ENCODE data around the gene MAP3K13.

Gene MAP3K13

GRCh38 chr3:185508335-185508991, 145.5 kb downstream of the MAP3K13 start:
- no peak for DNase-seq (ENCODE audit: low spot score)

GRCh38 chr3:185511711-185512110, 148.8 kb downstream of the MAP3K13 start:
- no peak for DNase-seq (ENCODE audit: low spot score)

GRCh38 chr3:185517387-185518130, 154.6 kb downstream of the MAP3K13 start:
- DNase-seq (ENCODE audit: low spot score) = no peak

GRCh38 chr3:185519021-185519420, 156.1 kb downstream of the MAP3K13 start:
- no peak for DNase-seq (ENCODE audit: low spot score)

- DNase-seq (ENCODE audit: low spot score) = no peak
Observed at GRCh38 chr3:185521349-185522138, 158.6 kb downstream of the MAP3K13 start.

- no peak for DNase-seq (ENCODE audit: low spot score)
Observed at GRCh38 chr3:185526349-185526951, 163.5 kb downstream of the MAP3K13 start.

- DNase-seq (ENCODE audit: low spot score) = peak; percentile 79
Observed at GRCh38 chr3:185527364-185527763, 164.4 kb downstream of the MAP3K13 start.

- DNase-seq (ENCODE audit: low spot score) = peak; percentile 39
Observed at GRCh38 chr3:185528532-185528931, 165.6 kb downstream of the MAP3K13 start.

- no peak for DNase-seq (ENCODE audit: low spot score)
Observed at GRCh38 chr3:185530856-185531255, 167.9 kb downstream of the MAP3K13 start.

- no peak for DNase-seq (ENCODE audit: low spot score)
Observed at GRCh38 chr3:185532901-185533300, 170.0 kb downstream of the MAP3K13 start.

- DNase-seq (ENCODE audit: low spot score) = no peak
Observed at GRCh38 chr3:185534511-185534910, 171.6 kb downstream of the MAP3K13 start.

GRCh38 chr3:185537369-185537970, 174.5 kb downstream of the MAP3K13 start:
- DNase-seq (ENCODE audit: low spot score) = peak; percentile 95
